Measurements from ENCODE around the gene LRIG1.

Gene LRIG1

GRCh38 chr3:66531256-66531655 is 30.4 kb upstream of the LRIG1 start:
- TF ChIP-seq CTCF (IDR thresholded peaks at IDR 0.05; ENCODE audit: insufficient read depth, low read length, poor library complexity, severe bottlenecking) = no peak
- Histone ChIP-seq H3K36me3 (ENCODE audit: control insufficient read depth, insufficient read depth, low read length) (no peaks in the 10 kb centered on the region), H3K27me3 (replicated peaks; ENCODE audit: control insufficient read depth, insufficient read depth, low read length) (no peaks in the 10 kb centered on the region), H3K4me3 (replicated peaks; ENCODE audit: low read depth, low read length) (no peak overlapping the region)
- DNase-seq (ENCODE audit: extremely low read depth, insufficient read length) = no peak

- no peaks in the 10 kb centered on the region; the same call in 1 of the 2 replicates for H3K27me3 ChIP-seq (replicated peaks; ENCODE audit: control insufficient read depth, insufficient read depth, low read length)
- no peak for DNase-seq (ENCODE audit: extremely low read depth, insufficient read length)
- no peak for TF ChIP-seq CTCF (IDR thresholded peaks at IDR 0.05; ENCODE audit: insufficient read depth, low read length, poor library complexity, severe bottlenecking)
These were observed 26.4 kb upstream of the LRIG1 start for GRCh38 chr3:66527246-66527645.

GRCh38 chr3:66525771-66526170 is 24.9 kb upstream of the LRIG1 start:
- no peaks in the 10 kb centered on the region for H3K36me3 ChIP-seq (ENCODE audit: control insufficient read depth, insufficient read depth, low read length)
- no peaks in the 10 kb centered on the region; the same call in 1 of the 2 replicates for H3K27me3 ChIP-seq (replicated peaks; ENCODE audit: control insufficient read depth, insufficient read depth, low read length)
- TF ChIP-seq CTCF (IDR thresholded peaks at IDR 0.05; ENCODE audit: insufficient read depth, low read length, poor library complexity, severe bottlenecking) = no peak
- DNase-seq (ENCODE audit: extremely low read depth, insufficient read length) = no peak
- H3K4me3 ChIP-seq (replicated peaks; ENCODE audit: low read depth, low read length) = no peak overlapping the region

More at GRCh38 chr3:66527246-66527645, 26.4 kb upstream of the LRIG1 start:
- Histone ChIP-seq H3K36me3 (ENCODE audit: control insufficient read depth, insufficient read depth, low read length) (no peaks in the 10 kb centered on the region), H3K4me3 (replicated peaks; ENCODE audit: low read depth, low read length) (no peak overlapping the region)

- TF ChIP-seq CTCF (IDR thresholded peaks at IDR 0.05; ENCODE audit: insufficient read depth, low read length, poor library complexity, severe bottlenecking) = no peak
- Histone ChIP-seq H3K4me3 (replicated peaks; ENCODE audit: low read depth, low read length) (no peak overlapping the region), H3K27me3 (replicated peaks; ENCODE audit: control insufficient read depth, insufficient read depth, low read length) (no peaks in the 10 kb centered on the region; the same call in none of the 2 replicates), H3K36me3 (ENCODE audit: control insufficient read depth, insufficient read depth, low read length) (no peaks in the 10 kb centered on the region)
- DNase-seq (ENCODE audit: extremely low read depth, insufficient read length) = no peak
These were observed 19.9 kb upstream of the LRIG1 start for GRCh38 chr3:66520724-66521123.

GRCh38 chr3:66518644-66519043 is 17.8 kb upstream of the LRIG1 start:
- DNase-seq (ENCODE audit: extremely low read depth, insufficient read length) = no peak
- no peak for TF ChIP-seq CTCF (IDR thresholded peaks at IDR 0.05; ENCODE audit: insufficient read depth, low read length, poor library complexity, severe bottlenecking)
- Histone ChIP-seq H3K4me3 (replicated peaks; ENCODE audit: low read depth, low read length) (no peak overlapping the region), H3K36me3 (ENCODE audit: control insufficient read depth, insufficient read depth, low read length) (no peaks in the 10 kb centered on the region), H3K27me3 (replicated peaks; ENCODE audit: control insufficient read depth, insufficient read depth, low read length) (no peaks in the 10 kb centered on the region; the same call in none of the 2 replicates)

- H3K36me3 ChIP-seq (ENCODE audit: control insufficient read depth, insufficient read depth, low read length) = no peaks in the 10 kb centered on the region
- no peak overlapping the region for H3K4me3 ChIP-seq (replicated peaks; ENCODE audit: low read depth, low read length)
- TF ChIP-seq CTCF (IDR thresholded peaks at IDR 0.05; ENCODE audit: insufficient read depth, low read length, poor library complexity, severe bottlenecking) = no peak
- DNase-seq (ENCODE audit: extremely low read depth, insufficient read length) = no peak
- H3K27me3 ChIP-seq (replicated peaks; ENCODE audit: control insufficient read depth, insufficient read depth, low read length) = no peaks in the 10 kb centered on the region; the same call in 1 of the 2 replicates
These were observed 17.3 kb upstream of the LRIG1 start for GRCh38 chr3:66518126-66518525.

Data from GM06990 (cell line).